GM18508 (cell line): ENCODE data around the gene NHLRC4.

Source experiments
- ATAC-seq: cut with Tn5 transposase; IDR thresholded peaks from one replicate; pipeline ENCODE4 v1.9.1; 2021; ENCODE audit warnings: moderate number of reproducible peaks; ENCODE audit not compliant: insufficient read depth, unreplicated experiment

Gene NHLRC4

DNA sequence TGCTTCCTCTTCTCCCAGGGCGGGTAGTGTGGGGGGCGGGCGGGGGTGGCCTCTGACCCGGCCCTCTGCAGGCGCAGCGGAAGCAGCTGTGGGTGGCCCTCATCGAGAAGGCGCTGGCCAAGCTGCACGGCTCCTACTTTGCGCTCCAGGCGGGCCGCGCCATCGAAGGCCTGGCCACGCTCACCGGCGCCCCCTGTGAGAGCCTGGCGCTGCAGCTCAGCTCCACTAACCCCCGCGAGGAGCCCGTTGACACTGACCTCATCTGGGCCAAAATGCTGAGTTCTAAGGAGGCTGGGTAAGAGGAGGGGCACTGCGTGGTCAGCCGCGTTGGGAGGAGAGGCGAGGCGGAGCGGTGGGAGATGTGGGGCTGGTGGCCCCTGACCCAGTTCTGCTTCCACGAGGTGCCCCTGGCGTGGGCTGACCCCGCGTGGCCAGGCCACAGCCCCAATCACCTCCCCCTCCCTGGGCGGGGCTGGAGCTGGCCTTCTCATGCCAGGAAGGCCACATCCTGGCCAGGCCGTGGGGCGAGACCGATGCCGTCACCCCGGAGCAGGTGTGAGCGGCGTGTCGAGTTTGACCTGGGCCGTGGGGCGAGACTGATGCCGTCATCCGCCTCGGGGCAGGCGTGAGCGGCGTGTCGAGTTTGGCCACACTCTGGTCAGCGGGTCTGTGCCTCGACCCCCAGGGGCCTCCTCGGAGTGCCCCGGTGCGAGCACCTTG lies 17.1 kb upstream of the NHLRC4 start:
- no peak for ATAC-seq

DNA sequence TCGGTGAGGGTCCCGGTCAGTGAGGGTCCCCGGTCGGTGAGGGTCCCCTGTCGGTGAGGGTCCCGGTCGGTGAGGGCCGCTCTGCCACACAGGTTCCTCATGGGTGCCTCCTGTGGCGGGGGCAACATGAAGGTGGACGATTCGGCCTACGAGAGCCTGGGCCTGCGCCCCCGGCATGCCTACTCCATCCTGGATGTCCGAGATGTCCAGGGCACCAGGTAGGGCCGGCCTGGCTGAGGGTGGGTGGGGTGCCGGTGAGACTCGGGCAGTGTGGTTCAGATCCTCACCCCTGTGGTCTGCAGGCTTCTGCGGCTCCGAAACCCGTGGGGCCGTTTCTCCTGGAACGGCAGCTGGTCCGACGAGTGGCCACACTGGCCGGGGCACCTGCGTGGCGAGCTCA lies 15.6 kb upstream of the NHLRC4 start:
- ATAC-seq = no peak

DNA sequence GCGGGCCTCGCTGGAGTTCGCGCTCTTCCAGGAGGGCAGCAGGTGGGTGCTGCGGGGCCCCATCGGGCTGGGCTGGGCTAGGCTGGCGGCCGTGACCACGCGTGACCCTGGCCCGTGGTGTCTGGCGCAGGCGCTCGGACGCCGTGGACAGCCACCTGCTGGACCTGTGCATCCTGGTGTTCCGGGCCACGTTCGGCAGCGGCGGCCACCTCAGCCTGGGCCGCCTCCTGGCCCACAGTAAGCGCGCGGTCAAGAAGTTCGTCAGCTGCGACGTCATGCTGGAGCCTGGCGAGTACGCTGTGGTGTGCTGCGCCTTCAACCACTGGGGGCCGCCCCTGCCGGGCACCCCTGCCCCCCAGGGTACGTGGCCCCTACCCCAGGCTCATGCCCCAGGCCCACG lies 14.6 kb upstream of the NHLRC4 start:
- ATAC-seq = no peak

DNA sequence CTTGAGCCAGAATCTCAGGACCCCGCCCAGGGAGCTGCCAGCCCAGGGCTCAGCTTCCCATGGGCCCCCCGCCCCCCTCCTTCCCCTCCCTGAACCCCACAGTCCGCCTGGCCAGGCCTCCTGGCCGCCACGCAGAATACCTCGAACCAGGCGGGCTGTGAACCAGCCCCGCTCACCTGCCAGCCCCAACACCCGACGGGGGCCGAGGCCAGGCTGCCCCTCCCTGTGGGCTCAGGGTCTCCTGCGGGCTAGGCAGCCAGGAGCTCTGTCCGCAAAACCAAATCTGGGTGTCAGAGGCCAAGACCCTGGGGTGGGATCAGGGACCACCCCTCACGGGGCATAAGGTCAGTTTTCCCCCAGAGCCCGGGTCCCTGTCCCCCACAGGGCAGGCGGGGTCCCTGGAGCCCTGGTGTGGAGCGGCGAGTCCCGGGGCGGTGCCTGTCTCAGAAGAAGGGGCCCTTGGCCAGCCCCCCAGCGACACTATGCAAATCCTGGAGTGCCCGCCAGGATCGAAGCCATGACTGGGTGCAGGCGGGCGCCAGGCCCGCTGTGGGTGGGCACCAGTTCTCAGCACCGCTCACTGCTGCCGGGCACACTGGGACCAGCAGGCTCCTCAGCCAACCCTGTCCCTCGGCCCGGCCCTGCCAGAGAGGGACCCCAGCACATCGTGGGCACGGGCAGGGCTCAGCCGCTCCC lies 13.1 kb upstream of the NHLRC4 start:
- no peak for ATAC-seq

- ATAC-seq = no peak
Measured at GRCh38 chr16:554297-554621, 12.5 kb upstream of the NHLRC4 start.

GRCh38 chr16:554640-555365 lies 12.0 kb upstream of the NHLRC4 start:
- ATAC-seq = no peak

DNA sequence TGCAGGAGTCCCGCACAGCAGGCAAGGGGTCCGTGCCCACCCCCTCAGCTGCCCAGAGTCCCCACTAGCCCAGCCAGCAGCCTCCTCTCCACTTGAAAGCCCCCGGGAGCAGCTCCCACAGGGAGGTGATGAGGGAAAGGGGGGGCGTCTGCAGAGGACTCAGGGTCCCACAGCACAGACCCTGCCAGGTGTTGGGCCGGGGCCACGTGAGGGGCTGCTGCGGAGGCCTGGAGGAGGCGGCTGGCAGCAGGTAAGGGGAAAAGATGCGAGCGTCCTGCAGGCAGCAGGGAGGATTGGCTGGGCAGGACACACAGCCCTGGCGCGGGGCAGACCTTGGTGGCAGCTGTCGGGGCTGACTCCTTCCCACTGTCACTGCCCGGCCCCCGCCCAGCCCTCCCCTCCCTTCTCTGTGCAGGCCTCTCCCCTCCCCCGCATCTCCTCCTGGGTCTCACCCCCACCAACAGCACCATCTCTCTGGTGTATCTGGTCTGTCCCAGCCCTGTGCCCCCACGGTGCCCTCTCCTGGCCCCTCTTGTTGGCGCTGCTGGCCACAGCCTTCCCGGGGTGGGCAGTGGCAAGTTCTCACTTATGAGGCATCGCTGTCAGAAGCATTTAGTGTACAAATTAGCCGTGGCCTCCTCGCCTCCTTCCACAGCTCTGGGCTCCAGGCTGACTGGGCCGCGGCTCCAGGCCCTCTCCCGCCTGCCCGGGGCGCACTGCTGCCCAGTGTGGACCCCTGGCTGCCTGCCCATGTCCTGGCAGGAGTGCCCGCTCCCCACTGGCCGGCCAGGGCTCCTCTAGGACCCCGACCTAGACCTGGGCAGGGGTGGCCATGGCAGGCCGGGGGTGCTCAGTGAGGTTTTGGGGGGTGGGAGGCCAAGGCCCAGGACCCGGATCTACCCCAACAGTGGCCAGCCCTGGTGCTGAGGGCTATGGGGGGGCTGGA lies 11.0 kb upstream of the NHLRC4 start:
- ATAC-seq = no peak

- ATAC-seq = no peak
Measured at GRCh38 chr16:556474-557173, 10.2 kb upstream of the NHLRC4 start.

DNA sequence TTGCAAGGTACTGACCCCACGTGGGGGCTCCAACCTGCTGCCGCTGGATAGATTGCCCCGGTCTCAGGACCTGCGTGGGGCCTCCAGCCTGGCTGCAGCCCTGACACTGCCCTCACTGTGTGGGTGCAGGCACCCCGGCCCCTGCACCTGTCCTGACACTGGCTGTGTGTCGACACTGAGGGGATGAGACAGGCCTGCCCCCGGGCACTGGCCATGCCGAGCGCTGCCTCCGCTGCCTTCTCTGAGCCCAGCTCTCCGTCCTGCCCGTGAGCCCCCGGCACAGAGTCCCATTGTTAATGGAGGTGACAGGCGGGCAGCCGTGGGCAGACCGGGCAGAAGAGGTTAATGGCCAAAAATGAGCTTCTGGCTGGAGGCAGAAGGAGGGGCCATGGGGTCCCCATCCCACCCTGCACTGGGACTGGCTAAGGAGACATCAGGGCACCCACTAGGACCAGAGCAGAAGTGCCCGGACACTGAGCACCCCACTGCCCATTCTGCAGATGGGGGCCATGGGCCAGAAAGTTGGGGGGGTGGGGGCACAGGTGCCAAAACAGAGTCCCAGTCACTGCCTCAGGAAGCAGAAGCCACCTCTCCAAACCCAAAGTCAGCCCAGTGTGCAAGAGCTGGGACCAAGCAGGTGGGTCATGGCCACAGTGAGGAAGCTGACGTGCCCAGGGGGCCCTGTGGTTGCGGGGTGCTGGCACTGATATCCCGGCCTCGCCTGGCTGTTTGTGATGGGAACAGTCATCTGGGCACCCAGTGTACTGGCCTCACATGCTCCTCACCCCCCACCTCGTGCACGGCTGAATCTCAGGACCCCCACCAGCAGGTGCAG lies 9.1 kb upstream of the NHLRC4 start:
- no peak for ATAC-seq

- ATAC-seq = no peak
Measured at GRCh38 chr16:558298-559020, 8.3 kb upstream of the NHLRC4 start.

GRCh38 chr16:559021-559380 lies 7.8 kb upstream of the NHLRC4 start:
- ATAC-seq = no peak

- no peak for ATAC-seq
Measured at GRCh38 chr16:559411-560203, 7.2 kb upstream of the NHLRC4 start.

GRCh38 chr16:560204-560700 lies 6.6 kb upstream of the NHLRC4 start, which contains the start of gene PRR35:
TSS of gene PRR35 (plus strand) at chr16:560394. CDS start at chr16:563295, 2,901 bp downstream.
- no peak for ATAC-seq

- ATAC-seq = no peak
Measured at GRCh38 chr16:560701-561412, 5.9 kb upstream of the NHLRC4 start.

GRCh38 chr16:561413-561794 lies 5.4 kb upstream of the NHLRC4 start:
- ATAC-seq = no peak

GRCh38 chr16:561957-562938 lies 4.6 kb upstream of the NHLRC4 start:
- ATAC-seq = no peak
